NB4 (cell line): ENCODE measurements around the gene YTHDC1.

ENCODE experiments used
- CTCF ChIP-seq: IDR thresholded peaks from one replicate; pipeline ENCODE4 v1.5.1; 2012; ENCODE audit warnings: low read depth, low read length
- MAX ChIP-seq: IDR thresholded peaks from 2 replicates; pipeline ENCODE4 v1.6.1; 2011; ENCODE audit warnings: low read depth, low read length
- MYC ChIP-seq: IDR thresholded peaks from 2 replicates; pipeline ENCODE4 v1.6.1; 2011; ENCODE audit warnings: low read depth, low read length
- POLR2A ChIP-seq: IDR thresholded peaks from 2 replicates; pipeline ENCODE4 v1.6.1; 2011; ENCODE audit warnings: mild to moderate bottlenecking; ENCODE audit not compliant: insufficient read length; ENCODE audit errors: extremely low read depth

GRCh38 chr4:68348577-68348976 lies 1.3 kb downstream of the YTHDC1 start:
- TF ChIP-seq POLR2A (no peak), CTCF (no peak), MYC (no peak), MAX (no peak)
